Measurements from ENCODE around the gene LRRN4. TPM values are rescaled to one million over a fixed set of nuclear protein-coding genes. Genes with fewer than 3 reads are reported as not detected.
"Not testable (repeated sequence)": the region's sequence is repeated elsewhere in the genome, so short reads cannot be mapped to it uniquely, and the experiment has no call there.

LRRN4 gene
- total RNA-seq, 6 donors from 2014 or later = 18.9 to 177 (median 68.5) TPM

DNA sequence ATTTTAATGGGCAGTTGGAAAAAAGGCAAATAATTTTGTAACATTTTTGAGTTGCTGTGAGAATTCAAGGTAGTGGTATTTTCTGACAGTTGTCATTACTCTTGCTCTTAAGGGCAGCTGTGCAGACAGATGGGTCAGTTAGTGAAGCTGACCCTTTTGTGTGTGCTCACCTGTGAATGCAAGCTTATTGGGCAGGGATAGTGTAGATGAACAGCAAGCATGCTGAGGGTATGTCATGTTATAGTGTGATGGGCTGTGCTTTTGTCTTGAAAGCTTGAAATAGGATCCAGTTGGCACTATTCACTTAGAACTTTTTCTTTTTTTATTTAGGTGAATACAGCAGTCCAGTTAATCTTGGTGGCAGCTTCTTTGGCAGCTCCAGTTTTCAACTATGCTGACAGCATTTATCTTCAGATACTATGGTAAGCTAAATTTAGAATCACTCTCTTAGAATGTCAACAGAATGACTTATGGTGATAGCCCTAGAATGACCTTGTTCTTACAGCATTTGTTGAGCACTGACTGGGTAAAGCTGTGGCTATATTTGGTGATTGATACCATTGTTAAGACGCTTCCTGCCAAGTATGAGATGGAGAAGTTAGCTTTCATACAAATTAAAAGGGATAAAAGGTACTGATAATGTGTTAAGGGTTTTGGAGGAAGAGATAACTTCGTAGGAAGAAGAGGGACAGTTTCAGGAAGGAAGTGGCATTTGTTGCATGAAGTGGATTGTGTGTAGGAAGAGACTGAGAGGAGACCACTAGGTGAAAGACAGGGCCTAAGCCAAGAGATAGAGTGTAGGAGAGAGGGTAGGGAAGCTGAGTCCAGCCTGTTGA is 19.5 kb downstream of the LRRN4 start:
- DNase-seq (no peak), ATAC-seq (ENCODE audit: low FRiP score in 2 of 2) (no peak)
- Histone ChIP-seq H3K4me1 (peaks cover 5 to 15% (median 7%) of the 10 kb centered on the region in 4 donors), H3K27ac (peak overlapping the region in 1 of 4 donors; percentile 23), H3K9me3 (no peaks in the 10 kb centered on the region), H3K4me3 (no peak overlapping the region), H3K27me3 (no peaks in the 10 kb centered on the region), H3K36me3 (peaks cover 0 to 65% (median 42%) of the 10 kb centered on the region in 4 donors)
- no peak for TF ChIP-seq POLR2AphosphoS5 (IDR thresholded peaks at IDR 0.05)
- TF ChIP-seq, protein P1, sequence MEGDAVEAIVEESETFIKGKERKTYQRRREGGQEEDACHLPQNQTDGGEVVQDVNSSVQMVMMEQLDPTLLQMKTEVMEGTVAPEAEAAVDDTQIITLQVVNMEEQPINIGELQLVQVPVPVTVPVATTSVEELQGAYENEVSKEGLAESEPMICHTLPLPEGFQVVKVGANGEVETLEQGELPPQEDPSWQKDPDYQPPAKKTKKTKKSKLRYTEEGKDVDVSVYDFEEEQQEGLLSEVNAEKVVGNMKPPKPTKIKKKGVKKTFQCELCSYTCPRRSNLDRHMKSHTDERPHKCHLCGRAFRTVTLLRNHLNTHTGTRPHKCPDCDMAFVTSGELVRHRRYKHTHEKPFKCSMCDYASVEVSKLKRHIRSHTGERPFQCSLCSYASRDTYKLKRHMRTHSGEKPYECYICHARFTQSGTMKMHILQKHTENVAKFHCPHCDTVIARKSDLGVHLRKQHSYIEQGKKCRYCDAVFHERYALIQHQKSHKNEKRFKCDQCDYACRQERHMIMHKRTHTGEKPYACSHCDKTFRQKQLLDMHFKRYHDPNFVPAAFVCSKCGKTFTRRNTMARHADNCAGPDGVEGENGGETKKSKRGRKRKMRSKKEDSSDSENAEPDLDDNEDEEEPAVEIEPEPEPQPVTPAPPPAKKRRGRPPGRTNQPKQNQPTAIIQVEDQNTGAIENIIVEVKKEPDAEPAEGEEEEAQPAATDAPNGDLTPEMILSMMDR (IDR thresholded peaks at IDR 0.05) = no peak
- TF ChIP-seq EP300 (IDR thresholded peaks at IDR 0.05) = no peak
- TF ChIP-seq POLR2A (IDR thresholded peaks at IDR 0.05) = no peak
- 27 to 39% methylated on average over 2 of the region's 2 CpGs for WGBS, 2 donors

DNA sequence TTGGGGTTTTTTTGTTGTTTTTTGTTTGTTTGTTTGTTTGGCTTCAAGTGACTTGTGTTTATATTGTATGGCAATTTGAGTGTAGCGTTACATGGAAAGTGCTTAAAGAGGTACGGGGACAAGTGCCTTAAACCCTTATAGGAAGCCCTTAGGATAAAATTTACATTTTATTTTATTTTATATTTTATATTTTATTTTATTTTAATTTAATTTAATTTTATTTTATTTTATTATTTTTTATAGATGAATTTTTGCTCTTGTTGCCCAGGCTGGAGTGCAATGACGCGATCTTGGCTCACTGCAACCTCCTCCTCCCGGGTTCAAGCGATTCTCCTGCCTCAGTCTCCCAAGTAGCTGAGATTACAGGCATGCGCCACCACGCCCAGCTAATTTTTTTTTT is 21.0 kb downstream of the LRRN4 start:
- not testable (repeated sequence) for DNase-seq; H3K4me3 ChIP-seq; ATAC-seq (ENCODE audit: low FRiP score in 2 of 2); H3K27ac ChIP-seq; H3K27me3 ChIP-seq; H3K9me3 ChIP-seq
- peaks cover 0 to 50% (median 32%) of the 10 kb centered on the region in 4 donors for H3K36me3 ChIP-seq
- H3K4me1 ChIP-seq = peaks cover 5 to 15% (median 7%) of the 10 kb centered on the region in 4 donors
- WGBS, 2 donors = 98 to 100% methylated on average over 8 of the region's 8 CpGs

DNA sequence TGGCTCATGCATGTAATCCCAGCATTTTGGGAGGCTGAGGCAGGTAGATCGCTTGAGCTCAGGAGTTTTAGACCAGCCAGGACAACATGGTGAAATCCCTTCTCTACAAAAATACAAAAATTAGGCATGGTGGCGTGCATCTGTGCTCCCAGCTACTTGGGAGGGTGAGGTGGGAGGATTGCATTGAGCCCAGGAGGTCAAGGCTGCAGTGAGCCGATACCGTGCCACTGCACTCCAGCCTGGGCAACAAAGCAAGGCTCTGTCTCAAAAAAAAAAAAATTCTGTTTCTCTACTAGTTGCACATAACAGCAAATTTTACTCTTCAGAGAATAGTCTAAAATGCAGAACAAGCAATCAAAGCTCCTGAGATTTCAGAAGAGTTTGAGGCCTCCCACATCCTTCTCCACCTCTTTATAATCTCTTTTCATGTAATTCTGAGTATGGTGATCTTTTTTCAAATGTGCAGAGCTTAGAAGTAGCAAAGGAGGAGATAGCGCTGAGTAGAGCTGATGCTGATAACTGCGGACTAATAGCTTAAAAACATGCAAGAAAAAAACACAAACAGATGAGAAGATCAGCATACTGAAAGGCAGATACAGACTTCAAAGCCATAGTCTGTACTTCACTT is 23.3 kb downstream of the LRRN4 start:
- WGBS, 2 donors = 92 to 93% methylated on average over 6 of the region's 6 CpGs
- Histone ChIP-seq H3K27me3 (no peaks in the 10 kb centered on the region), H3K27ac (no peak overlapping the region), H3K4me3 (no peak overlapping the region), H3K36me3 (peaks cover 0 to 37% (median 18%) of the 10 kb centered on the region in 4 donors), H3K9me3 (no peaks in the 10 kb centered on the region), H3K4me1 (peaks cover 5 to 15% (median 7%) of the 10 kb centered on the region in 4 donors)
- TF ChIP-seq POLR2AphosphoS5 (IDR thresholded peaks at IDR 0.05) (no peak), POLR2A (IDR thresholded peaks at IDR 0.05) (no peak), EP300 (IDR thresholded peaks at IDR 0.05) (no peak)
- TF ChIP-seq, protein P1 (IDR thresholded peaks at IDR 0.05) = no peak
- ATAC-seq (ENCODE audit: low FRiP score in 2 of 2) = no peak
- no peak for DNase-seq

DNA sequence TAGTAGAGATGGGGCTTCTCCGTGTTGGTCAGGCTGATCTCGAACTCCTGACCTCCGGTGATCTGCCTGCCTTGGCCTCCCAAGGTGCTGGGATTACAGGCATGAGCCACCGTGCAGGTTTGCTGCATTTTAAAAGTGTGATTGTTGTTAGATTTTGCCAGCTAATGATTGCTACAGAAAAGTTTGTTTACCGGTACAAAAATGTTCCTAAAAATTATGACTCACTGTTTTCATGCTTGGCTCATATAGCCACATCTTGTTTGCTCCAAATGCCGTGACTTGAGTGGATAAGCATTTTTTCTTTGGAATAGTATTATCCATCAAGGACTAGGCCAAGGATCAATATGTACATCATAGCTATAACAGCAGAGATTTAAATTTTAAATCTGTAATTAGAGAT is 24.3 kb downstream of the LRRN4 start:
- H3K4me1 ChIP-seq = peaks cover 4 to 15% (median 6%) of the 10 kb centered on the region in 4 donors
- H3K27me3 ChIP-seq = no peaks in the 10 kb centered on the region
- DNase-seq (no peak), ATAC-seq (ENCODE audit: low FRiP score in 2 of 2) (no peak)
- TF ChIP-seq POLR2A (IDR thresholded peaks at IDR 0.05) (no peak), EP300 (IDR thresholded peaks at IDR 0.05) (no peak), POLR2AphosphoS5 (IDR thresholded peaks at IDR 0.05) (no peak)
- TF ChIP-seq, protein P1 (IDR thresholded peaks at IDR 0.05) = no peak
- no peaks in the 10 kb centered on the region for H3K9me3 ChIP-seq
- peaks cover 0 to 37% (median 20%) of the 10 kb centered on the region in 4 donors for H3K36me3 ChIP-seq
- no peak overlapping the region for H3K27ac ChIP-seq
- H3K4me3 ChIP-seq = no peak overlapping the region
- 81 to 88% methylated on average over 6 of the region's 6 CpGs for WGBS, 2 donors

DNA sequence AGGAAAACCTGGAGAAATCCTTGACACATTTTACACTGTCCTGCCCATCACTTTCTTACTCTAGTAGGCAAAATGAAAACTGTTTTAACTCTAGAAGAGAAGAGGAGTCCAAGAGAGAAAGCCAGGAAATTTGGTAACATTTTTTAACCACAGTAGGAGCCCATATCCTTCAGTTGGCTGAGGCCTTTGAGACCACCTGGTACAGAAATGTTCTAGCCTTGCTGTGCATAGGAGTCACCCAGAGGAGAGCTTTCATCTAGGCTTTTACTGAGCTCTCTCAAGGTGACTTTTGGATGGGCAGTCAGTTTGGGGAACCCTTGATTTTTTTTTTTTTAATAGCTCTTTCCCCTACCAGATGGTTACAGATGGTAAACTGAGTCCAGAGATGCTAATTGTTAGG is 25.0 kb downstream of the LRRN4 start:
- ATAC-seq (ENCODE audit: low FRiP score in 2 of 2) (no peak), DNase-seq (no peak)
- peaks cover 4 to 38% (median 21%) of the 10 kb centered on the region in 4 donors for H3K36me3 ChIP-seq
- H3K4me3 ChIP-seq = no peak overlapping the region
- no peaks in the 10 kb centered on the region for H3K9me3 ChIP-seq
- no peaks in the 10 kb centered on the region for H3K27me3 ChIP-seq
- H3K27ac ChIP-seq = no peak overlapping the region
- no peak for TF ChIP-seq POLR2A (IDR thresholded peaks at IDR 0.05)
- no peak for TF ChIP-seq EP300 (IDR thresholded peaks at IDR 0.05)
- TF ChIP-seq, protein P1 (IDR thresholded peaks at IDR 0.05) = no peak
- TF ChIP-seq POLR2AphosphoS5 (IDR thresholded peaks at IDR 0.05) = no peak
- H3K4me1 ChIP-seq = peaks cover 0 to 8% (median 4%) of the 10 kb centered on the region in 4 donors
